GM08714 (cell line): ENCODE measurements around the gene SYT5.

ENCODE experiments used
- H3K4me3 ChIP-seq: fragments of 200-500 bp; sonication (Bioruptor generic); 2 replicates; pipeline ENCODE4 v1.5.1; 2014; ENCODE audit warnings: mild to moderate bottlenecking, low read length, inconsistent platforms
- ZNF274 ChIP-seq: IDR thresholded peaks from 2 replicates; pipeline ENCODE4 v1.6.1; 2012; ENCODE audit warnings: mild to moderate bottlenecking, low read depth, low read length

SYT5 gene

DNA sequence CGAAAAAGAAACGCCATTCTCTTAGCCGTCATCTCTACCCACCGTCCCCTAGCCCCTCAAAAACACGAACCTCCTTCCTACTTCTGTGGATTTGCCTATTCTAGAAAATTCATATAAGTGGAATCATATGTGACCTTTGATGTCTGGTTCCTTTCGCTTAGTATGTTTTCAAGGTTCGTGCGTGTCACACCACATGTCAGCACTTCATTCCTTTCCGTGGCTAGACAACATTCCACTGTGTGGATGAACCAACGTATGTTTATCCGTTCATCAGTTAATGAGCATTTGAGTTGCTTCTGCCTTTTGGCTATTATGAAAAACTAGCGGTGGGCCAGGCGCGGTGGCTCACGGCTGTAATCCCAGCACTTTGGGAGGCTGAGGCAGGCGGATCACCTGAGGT lies 48.7 kb downstream of the SYT5 start:
- H3K4me3 ChIP-seq, result no peak overlapping the region
- TF ChIP-seq ZNF274, result no peak
